Stimulated activated CD8-positive, alpha-beta memory T cell treated with anti-CD3 and anti-CD28 coated beads, Interleukin-12 subunit alpha, Interleukin-12 subunit beta, amount 100 ng/mL, for 1 hour (primary cell): ENCODE measurements around the gene SRXN1.

Source experiments
- DNase-seq: peaks from one replicate; pipeline ENCODE4 v3.0.0-alpha.2; 2020; ENCODE audit warnings: low read depth

SRXN1 gene

DNA sequence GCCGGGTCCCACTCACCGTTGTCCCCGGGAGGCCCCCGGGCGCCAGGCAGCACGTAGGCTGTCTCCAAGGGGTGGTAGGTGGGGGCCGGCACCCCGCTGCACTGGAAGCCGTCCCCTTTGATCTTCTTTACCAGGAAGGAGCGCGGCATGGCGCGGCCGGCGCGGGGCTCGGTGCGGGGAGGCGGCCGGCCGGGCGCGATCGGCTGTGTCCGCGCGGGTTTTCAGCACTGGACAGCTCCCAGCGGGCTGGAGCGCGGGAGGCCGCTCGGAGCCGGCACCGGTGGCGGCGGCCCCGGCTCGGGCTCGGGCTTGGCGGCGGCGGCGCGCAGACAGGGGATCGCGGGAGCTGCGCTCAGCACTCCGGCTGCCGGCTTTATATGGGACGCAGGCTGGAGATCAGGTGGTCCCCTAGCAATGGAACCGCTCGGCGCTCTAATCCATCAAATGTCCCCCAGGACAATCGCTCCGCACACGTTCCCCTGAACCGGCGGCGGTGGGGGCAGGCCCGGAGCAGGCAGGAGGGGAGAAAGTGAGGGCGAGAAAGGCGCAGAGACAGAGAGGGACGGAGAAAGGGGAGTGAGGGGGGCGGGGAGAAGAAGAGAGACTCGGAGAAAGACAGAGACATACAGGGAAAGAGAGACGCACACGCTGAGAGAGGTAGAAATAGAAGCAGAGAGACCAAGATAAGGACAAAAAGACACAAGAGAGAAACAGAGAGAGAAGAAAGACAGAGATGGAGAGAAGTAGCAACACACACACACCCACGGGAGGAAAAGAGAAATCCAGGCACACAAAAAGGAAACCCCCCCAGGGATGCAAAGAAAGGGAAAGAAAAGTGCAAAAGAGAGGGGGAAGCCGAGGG lies 22.7 kb upstream of the SRXN1 start, which contains the start of gene SCRT2:
SCRT2 (minus strand) TSS at position 350 of the 862 bp plus-strand sequence; CDS start at position 149, 201 bp downstream.
- peak; percentile 24 for DNase-seq

DNA sequence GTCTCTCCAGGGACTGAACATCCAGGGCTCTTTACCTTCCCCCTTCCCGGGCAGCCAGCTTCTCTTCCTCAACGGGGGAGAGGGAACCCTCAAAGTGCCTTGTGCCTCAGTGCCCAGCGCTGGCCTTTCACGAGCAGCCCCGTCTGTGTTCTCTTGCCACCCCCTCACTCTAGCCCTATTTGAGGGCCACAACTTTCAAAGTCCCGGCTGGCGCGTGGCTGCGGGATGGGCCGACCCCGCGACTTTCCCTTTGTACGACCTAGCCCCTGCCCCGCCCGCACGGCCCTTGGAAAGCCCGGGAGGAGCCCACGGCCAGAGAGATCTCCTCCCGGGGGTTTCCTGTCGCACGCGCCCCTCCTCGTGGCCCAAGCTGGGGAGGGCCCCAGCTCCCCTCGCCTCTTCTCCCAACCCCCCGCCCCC lies 22.0 kb upstream of the SRXN1 start:
- no peak for DNase-seq

DNA sequence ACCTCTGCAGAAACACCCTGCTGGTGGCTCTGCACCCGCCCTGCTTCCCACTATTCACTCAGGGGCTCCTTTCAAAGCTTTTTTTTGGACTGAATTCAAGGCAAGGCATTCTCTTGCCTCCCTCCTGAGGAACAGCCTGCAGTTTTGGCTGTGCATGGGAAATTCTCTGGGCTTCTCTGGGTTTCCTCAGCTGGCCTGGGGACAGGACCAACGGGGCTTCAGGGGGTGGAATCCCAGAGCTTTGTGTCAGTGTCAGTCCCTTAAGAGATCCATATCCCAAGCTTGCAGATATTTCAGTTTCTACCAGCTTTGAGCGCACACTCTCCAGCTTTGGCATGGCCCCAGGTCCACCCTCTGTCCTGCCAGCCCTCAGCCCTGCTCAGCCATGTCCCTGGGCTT lies 20.6 kb upstream of the SRXN1 start:
- no peak for DNase-seq

DNA sequence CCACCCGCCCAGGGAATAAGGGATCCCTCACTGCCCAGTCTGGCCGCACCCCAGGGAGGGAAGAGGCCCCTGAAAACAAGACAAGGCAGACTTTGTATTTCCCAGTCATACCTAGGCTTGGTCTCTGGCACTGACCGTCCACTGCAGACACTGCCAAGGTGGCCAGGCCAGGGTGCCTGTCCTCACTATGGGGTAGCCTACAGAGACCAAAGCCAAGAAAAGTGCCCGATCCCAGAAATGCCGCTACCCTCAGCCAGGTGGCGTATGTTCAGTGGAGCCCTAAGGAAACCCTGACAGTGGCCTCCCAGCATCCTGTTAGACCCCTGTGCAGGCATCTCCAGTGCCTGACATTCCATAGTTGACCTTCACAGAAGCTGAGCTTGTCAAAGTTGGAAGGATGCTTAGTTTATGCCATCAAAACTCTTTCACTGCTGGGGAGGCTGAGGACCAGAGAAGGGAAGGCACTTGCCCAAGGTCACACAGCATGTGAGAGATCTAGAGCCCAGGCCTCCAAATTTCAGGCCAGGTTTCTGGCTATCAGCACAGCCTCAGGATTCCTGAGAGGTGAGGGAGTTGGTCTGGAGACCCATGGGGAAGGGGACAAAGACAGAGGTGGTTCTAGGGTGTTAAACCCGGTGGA lies 20.1 kb upstream of the SRXN1 start:
- DNase-seq = no peak

DNA sequence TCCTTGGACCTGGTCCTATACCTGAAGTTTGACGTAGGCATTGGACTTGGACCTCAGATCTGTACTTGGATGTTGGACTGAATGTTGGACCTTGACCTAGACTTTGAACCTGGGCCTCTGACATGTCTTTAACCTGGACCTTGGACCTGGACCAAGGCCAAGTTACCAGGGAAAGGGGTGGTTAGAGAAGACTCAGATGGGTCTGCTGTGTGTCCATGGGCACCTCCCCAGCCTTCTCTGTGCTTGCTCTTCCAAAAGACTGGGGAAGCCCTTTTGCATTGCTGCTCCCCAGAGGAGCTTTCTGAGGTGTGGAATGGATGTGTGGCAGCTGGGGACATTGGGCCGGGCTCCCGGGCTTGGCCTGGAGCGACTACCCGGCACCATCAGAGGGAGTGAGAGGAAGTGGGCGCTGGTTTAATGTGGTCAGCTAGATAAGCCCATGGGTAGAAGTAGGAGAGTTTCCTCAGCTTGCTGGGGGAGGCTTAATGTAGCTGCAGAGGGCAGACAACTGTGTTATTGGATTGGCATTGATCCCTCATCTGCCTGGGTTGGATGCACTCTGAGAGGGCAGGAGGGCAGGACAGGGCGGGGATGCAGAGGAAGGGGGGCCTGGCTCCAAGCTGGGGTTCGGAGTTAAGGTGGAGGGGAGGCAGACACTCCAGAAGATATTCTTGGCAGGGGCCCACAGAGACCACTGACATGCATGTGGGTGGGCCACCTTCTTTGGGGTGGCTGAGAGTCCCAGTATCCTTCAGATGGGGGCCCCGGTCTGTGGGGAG lies 18.4 kb upstream of the SRXN1 start:
- no peak for DNase-seq

DNA sequence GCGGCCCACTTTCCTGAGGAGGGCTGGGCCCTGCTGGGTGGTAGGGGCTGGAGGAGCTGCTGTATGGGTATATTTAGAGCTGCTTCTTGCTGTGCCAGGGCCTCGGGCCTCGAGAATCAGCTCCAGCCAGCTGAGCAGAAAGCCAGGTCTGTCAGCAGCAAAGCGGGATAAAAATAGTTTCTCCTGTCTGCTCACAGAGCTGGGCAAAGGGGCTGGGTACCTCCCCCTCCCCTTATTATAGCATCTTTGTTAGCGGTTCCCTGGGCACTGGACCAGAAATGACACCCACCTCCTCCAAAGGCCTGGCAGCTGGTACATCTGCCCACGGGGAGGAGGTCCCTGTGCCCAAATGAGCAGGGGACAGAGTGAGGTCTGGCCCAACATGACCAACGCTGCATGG lies 16.6 kb upstream of the SRXN1 start:
- DNase-seq = no peak

DNA sequence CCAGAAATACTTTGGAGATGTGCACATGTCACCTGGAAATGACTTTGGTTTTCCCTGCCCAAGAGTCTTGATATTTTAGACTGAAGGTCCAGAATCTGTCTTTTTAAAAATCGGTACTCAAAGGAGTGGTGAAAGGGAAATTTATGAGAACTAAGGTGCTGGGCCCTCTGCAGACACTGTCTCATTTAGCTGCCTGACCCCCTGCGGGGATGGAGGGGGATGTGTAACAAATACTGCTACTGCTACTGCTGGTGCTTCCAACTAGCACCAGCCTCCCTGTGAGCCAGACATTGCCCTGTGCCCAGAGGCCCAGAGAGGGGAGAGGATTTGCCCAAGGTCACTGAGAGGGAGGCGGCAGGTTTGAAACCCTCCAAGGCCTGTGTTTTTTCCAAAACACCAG lies 15.6 kb upstream of the SRXN1 start:
- DNase-seq = no peak

DNA sequence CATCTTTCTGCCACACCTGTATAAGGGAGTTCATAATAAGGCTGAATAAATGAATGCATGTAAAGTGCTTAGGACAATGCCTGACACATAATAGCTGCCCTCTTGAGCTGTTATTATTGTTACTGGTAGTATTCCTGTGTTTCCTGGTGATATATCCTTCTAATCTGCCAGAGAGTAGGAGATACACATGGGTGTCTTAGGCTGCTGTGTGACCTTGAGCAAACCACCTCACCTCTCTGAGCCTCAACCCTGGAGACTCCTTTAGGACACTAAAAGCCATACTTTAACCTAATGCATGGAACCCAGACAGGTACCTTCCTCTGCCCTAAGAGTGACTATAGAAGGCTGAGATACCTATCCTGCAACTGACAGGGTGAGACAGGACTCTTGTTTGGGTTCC lies 15.1 kb upstream of the SRXN1 start:
- DNase-seq = no peak

DNA sequence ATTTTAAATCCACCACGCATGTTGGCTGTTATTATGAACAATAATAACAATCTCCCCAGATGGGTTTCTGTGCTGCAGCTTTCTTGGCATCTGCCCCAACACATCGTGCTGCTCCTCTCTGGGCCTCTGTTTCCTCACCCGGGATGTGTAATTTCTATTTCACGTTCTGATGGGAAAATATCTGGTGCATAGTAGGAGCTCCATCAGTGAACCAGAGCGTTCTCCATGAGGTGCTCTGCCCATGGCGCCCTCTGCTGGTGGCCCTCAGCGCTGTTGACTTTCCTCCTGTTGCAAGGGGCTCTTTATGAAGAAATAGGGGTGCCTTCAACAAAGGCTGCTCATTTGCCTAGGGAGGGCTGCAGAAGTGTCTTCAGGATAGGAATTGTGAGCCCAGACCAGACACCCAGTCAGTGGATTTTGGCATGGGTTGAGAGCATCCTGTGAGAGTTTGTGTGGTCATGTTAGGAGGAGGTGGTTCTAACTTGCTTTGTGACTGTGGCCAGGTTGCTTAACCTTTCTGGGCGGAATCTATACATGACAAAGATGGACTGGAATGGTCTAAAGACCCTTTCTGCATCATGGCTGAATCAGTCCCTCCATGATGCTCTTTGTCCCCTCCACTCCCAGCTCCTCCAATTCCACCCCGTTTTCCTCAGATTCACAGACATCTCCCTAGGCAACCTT lies 14.5 kb upstream of the SRXN1 start:
- peak; percentile 37 for DNase-seq

DNA sequence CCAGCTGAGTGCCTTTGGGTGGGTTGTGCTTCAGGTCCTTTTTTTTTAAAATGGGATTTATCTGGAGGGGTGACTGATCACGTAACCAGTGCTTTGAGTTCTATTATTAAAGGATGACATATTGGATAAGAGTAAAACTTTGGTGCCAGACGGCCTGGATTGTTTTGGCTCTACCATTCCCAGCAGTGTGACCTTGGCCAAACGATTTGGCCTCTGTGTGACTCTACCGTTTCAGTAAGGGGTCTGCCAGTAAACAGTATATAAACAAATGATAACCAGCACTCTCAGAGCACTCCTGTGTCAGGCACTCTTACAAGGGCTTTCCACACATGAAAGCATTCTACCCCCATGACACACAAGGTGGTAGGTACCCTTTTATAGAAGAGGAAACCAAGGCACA lies 13.9 kb upstream of the SRXN1 start:
- no peak for DNase-seq

DNA sequence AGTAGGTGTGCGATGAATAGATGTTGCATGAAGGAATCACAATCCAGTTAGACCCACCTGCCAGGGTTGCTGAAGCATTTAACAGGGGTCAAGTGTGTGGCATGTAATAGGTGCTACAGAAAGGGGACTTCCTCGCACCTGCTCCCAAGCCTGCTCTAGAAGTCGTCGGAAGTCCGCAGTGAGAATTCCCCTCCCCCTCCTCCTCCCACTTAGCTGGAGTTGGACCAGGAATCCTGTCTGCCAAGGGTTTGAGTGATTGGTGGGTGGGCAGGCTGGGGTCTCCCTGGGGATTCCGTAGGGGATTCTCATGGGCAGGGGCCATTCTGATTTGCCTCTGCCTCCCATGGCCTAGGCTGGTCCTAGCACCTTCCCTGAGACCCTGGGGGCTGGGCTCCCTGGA lies 12.3 kb upstream of the SRXN1 start:
- DNase-seq = no peak

DNA sequence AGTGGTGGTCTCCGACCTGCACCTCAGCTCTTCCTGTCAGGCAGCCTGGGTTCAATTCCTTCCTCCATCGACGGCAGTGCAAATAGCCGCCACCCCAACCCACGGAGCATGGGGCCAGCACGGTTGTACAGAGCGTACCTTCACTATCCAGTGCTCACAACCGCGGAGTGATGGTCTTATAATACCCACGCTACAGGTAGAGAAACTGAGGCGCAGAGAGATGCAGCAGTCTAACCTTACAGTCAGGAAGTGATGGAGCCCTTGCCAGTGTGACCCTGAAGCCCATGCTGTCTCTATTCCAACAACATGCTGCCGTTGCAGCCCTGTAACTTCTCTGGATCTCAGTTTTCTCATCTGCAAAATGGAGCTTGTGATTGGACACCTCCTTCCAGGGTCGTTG lies 11.6 kb upstream of the SRXN1 start:
- DNase-seq = no peak

DNA sequence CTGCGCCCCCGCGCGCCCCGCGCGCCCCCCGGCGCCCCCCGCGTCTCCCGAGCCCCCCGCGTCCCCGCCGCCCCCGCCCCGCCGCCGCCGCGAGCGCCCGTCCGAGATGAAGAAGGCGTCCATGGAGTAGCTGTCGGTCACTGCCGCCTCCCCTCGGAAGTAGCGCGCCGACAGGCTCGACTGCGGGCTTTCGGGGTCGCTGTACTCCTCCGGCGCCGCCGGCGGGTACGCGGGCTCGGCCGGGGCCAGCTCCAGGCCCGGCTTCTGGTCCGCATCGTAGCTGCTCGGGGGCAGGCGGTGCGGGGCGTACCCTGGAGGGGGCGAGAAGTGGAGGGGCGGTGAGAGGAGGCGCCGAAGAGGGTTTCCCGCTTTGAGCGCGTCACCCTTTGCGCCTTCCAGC lies 11.2 kb upstream of the SRXN1 start:
- no peak for DNase-seq

DNA sequence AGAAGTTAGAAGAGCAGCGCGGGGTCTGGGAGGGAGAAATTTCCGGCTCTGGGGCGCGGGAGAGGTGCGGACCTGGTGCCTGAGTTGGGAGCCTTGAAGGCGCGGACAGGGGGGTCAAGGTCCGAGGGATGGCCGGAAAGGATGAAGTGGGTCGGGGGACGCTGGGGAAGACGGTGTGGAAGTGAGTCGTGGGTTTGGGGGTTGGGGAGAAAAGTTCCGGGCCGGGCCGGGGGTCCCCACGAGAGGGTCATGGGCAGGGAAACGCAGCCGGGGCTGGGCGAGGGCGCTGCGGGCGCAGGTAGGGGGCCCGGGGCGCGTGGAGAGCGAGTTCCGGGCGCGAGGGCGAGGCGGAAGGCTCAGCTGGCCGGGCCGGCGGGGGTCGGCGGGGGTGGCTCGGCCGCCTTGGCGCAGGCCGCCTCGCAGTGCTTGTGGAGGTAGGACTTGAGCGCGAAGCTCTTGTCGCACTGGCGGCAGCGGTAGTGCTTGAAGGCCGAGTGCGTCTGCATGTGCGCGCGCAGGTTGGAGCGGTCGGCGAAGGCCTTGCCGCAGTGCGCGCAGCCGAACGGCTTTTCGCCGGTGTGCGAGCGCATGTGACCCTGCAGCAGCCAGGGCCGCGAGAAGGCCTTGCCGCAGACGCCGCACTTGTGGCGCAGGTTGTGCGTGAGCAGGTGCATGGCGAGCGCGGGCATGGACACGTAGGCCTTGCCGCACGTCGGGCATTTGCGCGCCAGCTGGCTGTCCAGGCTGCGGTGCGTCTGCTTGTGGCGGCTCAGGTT lies 10.5 kb upstream of the SRXN1 start:
- no peak for DNase-seq

DNA sequence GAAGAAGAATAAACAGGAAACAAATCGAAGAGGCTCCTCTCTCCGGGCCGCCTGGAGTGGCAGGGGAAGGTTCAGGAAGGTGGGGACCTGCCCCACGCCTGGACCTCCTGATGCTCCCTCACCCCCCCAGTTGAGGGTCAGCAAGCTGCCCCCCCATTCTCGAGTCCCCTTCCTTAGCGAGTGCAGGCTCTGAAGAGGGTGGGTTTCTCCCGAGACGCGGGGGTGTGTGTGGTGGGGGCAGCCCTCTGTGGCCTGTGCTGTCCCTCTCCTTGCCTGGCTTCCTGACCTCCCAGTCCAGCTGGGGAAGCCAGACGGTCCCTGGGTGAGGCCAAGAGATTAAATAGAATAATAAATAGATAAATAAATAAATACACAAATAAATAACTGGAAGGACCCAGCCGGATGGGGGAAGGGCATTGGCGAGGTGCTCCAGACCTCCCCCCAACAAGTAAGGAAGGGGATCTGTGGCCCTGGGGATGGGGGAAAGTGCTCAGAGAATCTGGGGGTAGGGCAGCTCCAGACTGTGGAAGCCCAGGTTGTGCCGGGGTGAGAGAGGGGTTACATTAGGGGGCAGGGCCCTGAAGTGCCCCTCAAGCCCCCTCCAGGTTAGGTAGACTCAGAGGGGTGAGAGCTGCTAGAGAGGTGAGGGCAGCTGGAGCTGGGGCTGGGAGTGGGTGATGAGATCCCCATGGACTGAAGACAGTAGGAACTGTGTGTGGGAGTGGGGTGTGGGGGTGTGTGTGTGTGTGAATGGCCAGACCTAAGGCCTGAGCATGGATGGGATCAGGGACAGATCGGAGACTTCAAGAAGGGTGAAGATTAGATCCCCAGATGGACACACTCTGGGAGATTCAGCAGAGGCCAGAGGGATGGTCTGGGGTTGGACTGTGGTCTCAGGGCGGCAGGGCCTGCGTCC lies 9.5 kb upstream of the SRXN1 start:
- DNase-seq = no peak

DNA sequence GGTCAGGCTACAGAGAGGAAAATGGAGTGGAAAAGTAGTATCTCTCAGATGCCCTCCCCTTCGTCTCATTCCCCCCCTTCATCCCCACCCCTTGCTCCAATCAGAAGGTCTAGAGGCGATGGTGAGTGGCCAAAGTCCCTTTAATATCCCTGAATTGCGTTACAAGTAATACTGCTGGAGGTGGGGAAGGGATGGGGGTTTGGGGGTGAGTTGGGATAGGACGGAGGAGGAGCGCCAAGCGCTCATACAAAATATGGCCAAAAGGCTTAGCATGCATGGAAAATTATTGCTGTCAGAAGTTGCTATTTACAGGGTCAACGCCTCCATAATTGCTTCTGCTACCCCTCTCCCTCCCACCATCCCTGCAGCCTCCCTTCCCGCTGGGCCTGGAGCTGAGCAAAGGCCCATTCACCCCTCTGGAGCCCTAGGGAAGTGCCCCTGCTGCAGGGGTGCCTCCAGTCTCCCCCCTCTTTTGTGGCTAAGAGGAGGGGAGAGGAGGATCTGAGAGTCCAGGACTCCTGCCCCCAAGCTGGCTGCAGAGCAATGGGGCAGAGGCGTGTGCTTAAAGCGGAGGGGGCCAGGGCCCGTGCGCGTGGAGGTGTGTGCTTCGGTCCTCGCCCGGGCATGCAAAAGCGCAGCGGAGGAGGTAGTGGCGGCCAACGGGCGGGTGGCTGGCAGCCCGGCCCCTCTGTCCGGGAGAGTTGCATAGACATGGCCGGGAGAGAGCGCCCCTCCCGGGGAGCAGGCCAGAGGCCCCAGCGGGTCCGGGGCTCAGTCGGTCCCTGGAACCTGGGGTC lies 8.7 kb upstream of the SRXN1 start:
- no peak for DNase-seq

DNA sequence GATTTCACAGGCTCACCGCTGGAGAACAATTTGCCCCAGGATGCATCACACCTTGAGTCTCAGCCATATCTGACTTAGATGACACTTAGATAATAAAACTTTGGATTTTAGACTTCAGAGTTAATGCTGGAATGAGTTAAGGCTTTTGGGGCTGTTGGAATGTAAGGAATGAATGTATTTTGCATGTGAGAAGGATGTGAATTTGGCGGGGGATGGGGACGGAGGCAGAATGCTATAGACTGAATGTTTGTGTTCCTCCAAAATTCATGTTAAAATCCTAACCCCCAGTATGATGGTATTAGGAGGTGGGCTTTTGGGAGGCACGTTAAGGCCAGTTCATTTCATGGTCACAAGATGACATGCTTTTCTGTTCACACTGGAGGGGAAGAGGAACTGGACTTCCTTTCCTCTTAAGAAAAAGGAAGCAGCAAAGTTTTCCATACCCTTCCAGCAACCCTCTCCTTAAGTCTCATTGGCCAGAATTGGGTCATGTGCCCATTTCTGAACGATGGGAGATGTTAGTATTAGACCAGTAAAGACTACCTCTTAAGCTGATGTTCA lies 5.8 kb upstream of the SRXN1 start:
- DNase-seq = no peak

DNA sequence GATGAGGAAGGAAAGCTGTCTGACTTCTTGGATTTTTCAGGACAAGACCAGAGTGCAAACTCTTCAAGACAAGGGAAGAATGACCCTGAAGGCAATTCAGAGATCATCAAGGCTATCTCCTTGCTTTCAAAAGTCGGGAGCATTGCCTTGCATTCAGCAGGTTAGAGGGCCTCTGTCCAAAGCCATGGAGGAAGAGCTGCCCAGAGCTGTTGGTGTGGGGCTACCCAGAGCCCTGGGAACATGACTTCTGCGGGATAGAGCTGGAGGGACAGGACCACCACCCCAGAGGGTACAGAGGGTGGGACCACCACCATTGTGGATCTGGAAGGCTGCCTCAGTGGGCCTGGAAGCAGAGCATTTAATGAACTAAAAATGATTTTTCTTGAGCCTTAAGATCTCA lies 5.2 kb upstream of the SRXN1 start:
- no peak for DNase-seq
